Fibroblast of lung (primary cell): Measurements from ENCODE around the gene ERBB4. TPM values are rescaled to one million over a fixed set of nuclear protein-coding genes. Genes with fewer than 3 reads are reported as not detected.

Experiments used
- DNase-seq, 2 donors: peaks; one replicate each; pipeline versions ENCODE4 v3.0.0 to v3.0.0-alpha.2; 2010; ENCODE audit warnings: low read depth in 2 of 2
- H2AFZ ChIP-seq: 2 replicates; pipeline ENCODE4 v1.5.1; 2012; ENCODE audit warnings: low read length, control low read depth, inconsistent platforms
- H3K27ac ChIP-seq: 2 replicates; pipeline ENCODE4 v1.5.1; 2011; ENCODE audit warnings: low read length, control low read depth; ENCODE audit not compliant: insufficient read depth
- H3K27me3 ChIP-seq: 2 replicates; pipeline ENCODE4 v1.5.1; 2011; ENCODE audit warnings: mild to moderate bottlenecking, low read length; ENCODE audit not compliant: control insufficient read depth, insufficient read depth
- H3K36me3 ChIP-seq: 2 replicates; pipeline ENCODE4 v1.5.1; 2011; ENCODE audit warnings: low read length; ENCODE audit not compliant: control insufficient read depth, insufficient read depth
- H3K4me1 ChIP-seq: 2 replicates; pipeline ENCODE4 v1.5.1; 2011; ENCODE audit warnings: low read length; ENCODE audit not compliant: control insufficient read depth, insufficient read depth; ENCODE audit errors: extremely low read depth
- H3K4me2 ChIP-seq: 2 replicates; pipeline ENCODE4 v1.5.1; 2011; ENCODE audit warnings: low read length, control low read depth; ENCODE audit not compliant: insufficient read depth; ENCODE audit errors: extremely low read depth
- H3K4me3 ChIP-seq, 4 experiments: fragments of 200-600 bp in 1 of 4; sonication (generic) in 1 of 4; replicated peaks in 1 of 4; 2 replicates each; pipeline ENCODE4 v1.5.1; 2011 to 2016; ENCODE audit warnings: low read length in 4 of 4, low read depth in 3 of 4, mild to moderate bottlenecking in 3 of 4, control low read depth in 2 of 4, inconsistent platforms in 1 of 4, mixed read lengths in 1 of 4; ENCODE audit not compliant: insufficient read depth in 1 of 4; ENCODE audit errors: control extremely low read depth in 1 of 4
- H3K79me2 ChIP-seq: 2 replicates; pipeline ENCODE4 v1.5.1; 2012; ENCODE audit warnings: mild to moderate bottlenecking, low read length, inconsistent platforms; ENCODE audit not compliant: control insufficient read depth, insufficient read depth
- H3K9ac ChIP-seq: 2 replicates; pipeline ENCODE4 v1.5.1; 2011; ENCODE audit warnings: mild to moderate bottlenecking, low read length, control low read depth; ENCODE audit not compliant: insufficient read depth
- H3K9me3 ChIP-seq: 2 replicates; pipeline ENCODE4 v1.5.1; 2012; ENCODE audit warnings: low read depth, low read length; ENCODE audit not compliant: control insufficient read depth, insufficient read depth
- H4K20me1 ChIP-seq: 2 replicates; pipeline ENCODE4 v1.5.1; 2011; ENCODE audit warnings: low read length; ENCODE audit not compliant: control insufficient read depth, insufficient read depth; ENCODE audit errors: extremely low read depth
- EZH2 ChIP-seq: IDR thresholded peaks from 2 replicates; pipeline ENCODE4 v1.5.1; 2012; ENCODE audit warnings: low read length, control low read depth, mild to moderate bottlenecking; ENCODE audit errors: missing control alignments
- polyA plus RNA-seq, 2 donors: library from polyadenylated mRNA; depleted of rRNA in 1 of 2; stranded (reverse) in 1 of 2; unstranded in 1 of 2; fragments of >200 nt; gene quantifications; 2 replicates each; pipeline ENCODE4 v1.2.1, GENCODE V29; 2011 to 2012; ENCODE audit warnings: missing spikeins in 1 of 2
- total RNA-seq: library from RNA; depleted of rRNA; stranded (reverse); fragments of >200 nt; gene quantifications from 2 replicates; pipeline ENCODE4 v1.2.1, GENCODE V29; 2014
- TF ChIP-seq, protein P1 (sequence below), 2 donors: IDR thresholded peaks in 1 of 2; conservative IDR thresholded peaks in 1 of 2; 1 replicate in 1 of 2; 2 replicates in 1 of 2; pipeline ENCODE4 v1.5.1; 2011 to 2012; ENCODE audit warnings: low read length in 2 of 2, control low read depth in 1 of 2, inconsistent platforms in 1 of 2, low read depth in 1 of 2, mild to moderate bottlenecking in 1 of 2

ERBB4 gene
- total and polyA plus RNA-seq, 2 donors (not counting 1 experiment from before 2014, with no cell fraction given) = 0.08 to 0.17 TPM

DNA sequence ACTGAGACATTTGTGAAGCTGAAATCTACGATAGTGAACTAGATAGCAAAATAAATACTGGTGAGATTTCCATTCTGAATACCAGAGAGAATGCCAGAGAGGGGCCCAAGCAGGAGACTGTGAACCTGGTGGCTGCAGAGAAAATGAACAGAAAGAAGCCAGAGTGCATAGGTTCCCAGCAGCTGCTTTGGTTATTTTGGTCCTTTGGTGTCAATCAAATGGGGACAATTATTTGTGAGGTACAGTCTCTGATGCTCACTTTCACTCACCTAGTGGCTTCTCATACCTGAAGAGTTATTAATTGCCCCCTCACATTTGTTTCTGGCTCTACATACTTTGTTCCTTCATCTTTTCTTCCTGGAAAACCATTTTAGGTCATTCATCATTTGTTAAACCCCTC, 1170.1 kb downstream of the ERBB4 start:
- Histone ChIP-seq H3K27ac (no peak overlapping the region), H3K4me3 (no peak overlapping the region), H3K27me3 (no peaks in the 10 kb centered on the region), H3K79me2 (no peaks in the 10 kb centered on the region), H2AFZ (no peak overlapping the region), H3K9me3 (no peaks in the 10 kb centered on the region), H3K9ac (no peak overlapping the region), H3K4me2 (no peak overlapping the region), H3K4me1 (no peaks in the 10 kb centered on the region), H4K20me1 (no peaks in the 10 kb centered on the region), H3K36me3 (no peaks in the 10 kb centered on the region)
- DNase-seq = no peak
- TF ChIP-seq, protein P1, sequence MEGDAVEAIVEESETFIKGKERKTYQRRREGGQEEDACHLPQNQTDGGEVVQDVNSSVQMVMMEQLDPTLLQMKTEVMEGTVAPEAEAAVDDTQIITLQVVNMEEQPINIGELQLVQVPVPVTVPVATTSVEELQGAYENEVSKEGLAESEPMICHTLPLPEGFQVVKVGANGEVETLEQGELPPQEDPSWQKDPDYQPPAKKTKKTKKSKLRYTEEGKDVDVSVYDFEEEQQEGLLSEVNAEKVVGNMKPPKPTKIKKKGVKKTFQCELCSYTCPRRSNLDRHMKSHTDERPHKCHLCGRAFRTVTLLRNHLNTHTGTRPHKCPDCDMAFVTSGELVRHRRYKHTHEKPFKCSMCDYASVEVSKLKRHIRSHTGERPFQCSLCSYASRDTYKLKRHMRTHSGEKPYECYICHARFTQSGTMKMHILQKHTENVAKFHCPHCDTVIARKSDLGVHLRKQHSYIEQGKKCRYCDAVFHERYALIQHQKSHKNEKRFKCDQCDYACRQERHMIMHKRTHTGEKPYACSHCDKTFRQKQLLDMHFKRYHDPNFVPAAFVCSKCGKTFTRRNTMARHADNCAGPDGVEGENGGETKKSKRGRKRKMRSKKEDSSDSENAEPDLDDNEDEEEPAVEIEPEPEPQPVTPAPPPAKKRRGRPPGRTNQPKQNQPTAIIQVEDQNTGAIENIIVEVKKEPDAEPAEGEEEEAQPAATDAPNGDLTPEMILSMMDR (conservative IDR thresholded peaks at IDR 0.05 in 1 of 2, IDR thresholded peaks at IDR 0.05 in 1 of 2; ENCODE audit: low read depth in 1 of 2, low read length in 2 of 2) = no peak
- TF ChIP-seq EZH2 = no peak

DNA sequence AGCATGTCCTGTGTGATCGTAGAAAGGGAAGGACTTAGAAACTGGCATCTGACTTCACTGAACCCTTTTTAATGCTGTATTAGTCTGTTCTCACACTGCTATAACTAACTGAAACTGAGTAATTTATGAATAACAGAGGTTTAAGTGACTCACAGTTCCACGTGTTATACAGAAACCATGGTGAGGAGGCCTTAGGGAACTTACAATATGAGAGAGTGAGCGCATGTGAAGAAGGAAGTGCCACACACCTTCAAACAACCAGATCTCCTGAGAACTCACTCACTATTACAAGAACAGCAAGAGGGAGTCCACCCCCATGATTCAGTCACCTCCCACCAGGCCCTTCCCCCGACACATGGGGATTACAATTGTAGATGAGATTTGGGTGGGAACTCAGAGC, 1170.9 kb downstream of the ERBB4 start:
- Histone ChIP-seq H2AFZ (no peak overlapping the region), H3K4me3 (no peak overlapping the region), H3K9ac (no peak overlapping the region), H3K79me2 (no peaks in the 10 kb centered on the region), H3K4me2 (no peak overlapping the region), H3K36me3 (no peaks in the 10 kb centered on the region), H3K4me1 (no peaks in the 10 kb centered on the region), H4K20me1 (no peaks in the 10 kb centered on the region), H3K9me3 (no peaks in the 10 kb centered on the region), H3K27me3 (no peaks in the 10 kb centered on the region), H3K27ac (no peak overlapping the region)
- TF ChIP-seq, protein P1 (conservative IDR thresholded peaks at IDR 0.05 in 1 of 2, IDR thresholded peaks at IDR 0.05 in 1 of 2; ENCODE audit: low read depth in 1 of 2, low read length in 2 of 2) = no peak
- TF ChIP-seq EZH2 = no peak
- peak in 1 of 2 donors; percentile 56 for DNase-seq

DNA sequence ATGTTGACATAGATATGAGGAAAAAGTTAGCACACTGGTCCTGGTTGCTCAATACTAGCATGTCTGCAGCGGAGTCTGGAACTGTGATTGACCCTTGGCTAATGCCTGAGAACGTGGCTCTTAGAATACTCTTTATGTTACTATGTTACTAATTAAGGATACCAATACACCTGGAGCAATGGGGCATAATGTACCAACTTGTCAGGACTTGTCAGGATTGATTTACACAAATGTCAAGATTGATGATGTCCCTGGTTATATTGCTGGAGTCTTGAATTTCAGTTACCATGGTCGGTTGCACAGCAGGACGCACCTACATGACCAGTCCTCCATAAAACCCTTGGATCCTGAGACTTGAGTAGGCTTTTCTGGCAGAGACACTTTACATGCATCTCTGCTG, 1171.3 kb downstream of the ERBB4 start:
- Histone ChIP-seq H3K27me3 (no peaks in the 10 kb centered on the region), H2AFZ (no peak overlapping the region), H3K36me3 (no peaks in the 10 kb centered on the region), H3K9ac (no peak overlapping the region), H3K4me3 (no peak overlapping the region), H3K79me2 (no peaks in the 10 kb centered on the region), H3K4me2 (no peak overlapping the region), H3K4me1 (no peaks in the 10 kb centered on the region), H4K20me1 (no peaks in the 10 kb centered on the region), H3K9me3 (no peaks in the 10 kb centered on the region), H3K27ac (no peak overlapping the region)
- TF ChIP-seq, protein P1 (conservative IDR thresholded peaks at IDR 0.05 in 1 of 2, IDR thresholded peaks at IDR 0.05 in 1 of 2; ENCODE audit: low read depth in 1 of 2, low read length in 2 of 2) = no peak
- no peak for TF ChIP-seq EZH2
- no peak for DNase-seq
